A549 (cell line): ENCODE measurements around the gene ARF1. TPM values are rescaled to one million over a fixed set of nuclear protein-coding genes. Genes with fewer than 3 reads are reported as not detected.
A peak's percentile ranks its signal among the peaks of the same experiment; 100 is the strongest.

Experiments
- ATAC-seq, 2 experiments: fragments of 200-7000 bp in 1 of 2; fragments of >200 bp in 1 of 2; cut with Nextera tagmentation in 1 of 2; cut with Tn5 transposase in 1 of 2; 3 replicates each; pipeline versions ENCODE4 v1.8.0 to v1.9.1; 2018 to 2020; ENCODE audit warnings: mild to moderate bottlenecking in 1 of 2, moderate library complexity in 1 of 2
- CTCF ChIA-PET: fragments of 300-600 bp; sonication (Branson Sonifier 250); formaldehyde crosslinking; extraction: SDS; loops from one replicate; lab custom pipeline; 2021; ENCODE audit warnings: antibody characterized with exemption, inconsistent platforms; lab: Yijun Ruan, JAX
- POLR2A ChIA-PET: fragments of 350-600 bp; formaldehyde crosslinking; extraction: SDS; loops from one replicate; lab custom pipeline; 2021; ENCODE audit warnings: antibody characterized with exemption, inconsistent platforms; lab: Yijun Ruan, JAX
- DNase-seq, 2 experiments: peaks; one replicate each; pipeline versions ENCODE4 v3.0.0 to v3.0.0-alpha.2; 2011 to 2016; ENCODE audit warnings: low read depth in 1 of 2, low spot score in 1 of 2
- FAIRE-seq: peaks from 2 replicates; lab custom pipeline; 2011; peaks lifted over from hg19 to GRCh38; lab: Jason Lieb, UNC
- H3K27ac ChIP-seq, 2 experiments: fragments of >200 bp; sonication (Bioruptor Twin); formaldehyde crosslinking; 3 replicates each; pipeline ENCODE4 v1.5.1; 2016 to 2017
- H3K4me1 ChIP-seq: fragments of >200 bp; sonication (Bioruptor Twin); formaldehyde crosslinking; 3 replicates; pipeline ENCODE4 v1.6.1; 2016
- H3K4me2 ChIP-seq: fragments of >200 bp; sonication (Bioruptor Twin); formaldehyde crosslinking; 3 replicates; pipeline ENCODE4 v1.6.1; 2016
- H3K4me3 ChIP-seq: fragments of >200 bp; sonication (Bioruptor Twin); formaldehyde crosslinking; 3 replicates; pipeline ENCODE4 v1.5.1; 2016
- H3K9me3 ChIP-seq: fragments of >200 bp; sonication (Bioruptor Twin); formaldehyde crosslinking; 3 replicates; pipeline ENCODE4 v1.6.1; 2016
- BHLHE40 ChIP-seq: IDR thresholded peaks from 2 replicates; pipeline ENCODE4 v1.6.1; 2012; ENCODE audit warnings: low read depth, low read length, inconsistent platforms
- CBX2 ChIP-seq: fragments of 200-600 bp; sonication (generic); IDR thresholded peaks from 2 replicates; pipeline ENCODE4 v1.6.1; 2016; ENCODE audit warnings: low read depth, mild to moderate bottlenecking, borderline replicate concordance
- CEBPB ChIP-seq, 2 experiments: fragments of >200 bp in 1 of 2; sonication (Bioruptor Twin) in 1 of 2; formaldehyde crosslinking in 1 of 2; IDR thresholded peaks; 2 replicates each; pipeline ENCODE4 v1.6.1; 2012 to 2016
- CHD2 ChIP-seq: fragments of 150-350 bp; IDR thresholded peaks from 2 replicates; pipeline ENCODE4 v1.6.1; 2014; ENCODE audit warnings: low read length; ENCODE audit not compliant: partially characterized antibody
- CHD4 ChIP-seq: fragments of 200-600 bp; sonication (generic); IDR thresholded peaks from 2 replicates; pipeline ENCODE4 v1.6.1; 2016; ENCODE audit warnings: antibody characterized with exemption, mild to moderate bottlenecking, borderline replicate concordance
- ESRRA ChIP-seq: fragments of 150-350 bp; IDR thresholded peaks from 2 replicates; pipeline ENCODE4 v1.6.1; 2014; ENCODE audit warnings: mild to moderate bottlenecking, low read length, borderline replicate concordance
- FOXS1 ChIP-seq: fragments of 250-450 bp; sonication (Bioruptor Pico); IDR thresholded peaks from 2 replicates; pipeline ENCODE4 v1.5.0; 2020; ENCODE audit warnings: mild to moderate bottlenecking, moderate library complexity
- HOXA7 ChIP-seq: fragments of 250-450 bp; sonication (Bioruptor Pico); IDR thresholded peaks from 2 replicates; pipeline ENCODE4 v1.5.0; 2020; ENCODE audit warnings: mild to moderate bottlenecking, moderate library complexity
- JUN ChIP-seq, 2 experiments: fragments of >200 bp; sonication (Bioruptor Twin); formaldehyde crosslinking; IDR thresholded peaks; 2 replicates in 1 of 2; 3 replicates in 1 of 2; pipeline ENCODE4 v1.6.1; 2016 to 2017
- MAFK ChIP-seq: fragments of 450-650 bp; IDR thresholded peaks from 2 replicates; pipeline ENCODE4 v1.6.1; 2014; ENCODE audit not compliant: partially characterized antibody
- NFE2L2 ChIP-seq: fragments of 150-350 bp; conservative IDR thresholded peaks from 2 replicates; pipeline ENCODE4 v1.6.1; 2014; ENCODE audit warnings: low read length
- NPAS2 ChIP-seq: fragments of 250-450 bp; sonication (Bioruptor Pico); IDR thresholded peaks from 2 replicates; pipeline ENCODE4 v1.8.0; 2022; ENCODE audit warnings: mild to moderate bottlenecking, moderate library complexity, borderline replicate concordance
- POLR2A ChIP-seq: IDR thresholded peaks from 2 replicates; pipeline ENCODE4 v1.6.1; 2012; ENCODE audit warnings: mild to moderate bottlenecking, low read length
- RAD21 ChIP-seq, 2 experiments: fragments of >200 bp in 1 of 2; sonication (Bioruptor Twin) in 1 of 2; formaldehyde crosslinking in 1 of 2; IDR thresholded peaks in 1 of 2; conservative IDR thresholded peaks in 1 of 2; 2 replicates in 1 of 2; 3 replicates in 1 of 2; pipeline ENCODE4 v1.6.1; 2012 to 2018; ENCODE audit warnings: inconsistent platforms in 1 of 2
- RNF2 ChIP-seq: fragments of 200-600 bp; sonication (generic); IDR thresholded peaks from 2 replicates; pipeline ENCODE4 v1.6.1; 2016; ENCODE audit warnings: low read depth, mild to moderate bottlenecking, antibody characterized with exemption, moderate library complexity, borderline replicate concordance
- SREBF2 ChIP-seq: fragments of 450-650 bp; IDR thresholded peaks from 2 replicates; pipeline ENCODE4 v1.6.1; 2014; ENCODE audit warnings: mild to moderate bottlenecking, moderate library complexity
- TP53 ChIP-seq: fragments of 250-450 bp; sonication (Bioruptor Pico); IDR thresholded peaks from 2 replicates; pipeline ENCODE4 v1.5.0; 2021; ENCODE audit warnings: mild to moderate bottlenecking, moderate library complexity
- ZFP36 ChIP-seq: fragments of 450-650 bp; IDR thresholded peaks from 2 replicates; pipeline ENCODE4 v1.6.1; 2014; ENCODE audit warnings: borderline replicate concordance; ENCODE audit not compliant: partially characterized antibody
- WGBS: methylation state at CpG from one replicate; pipeline ENCODE4 v1.1.6; 2017; ENCODE audit errors: missing lambda C conversion rate; 5-methylcytosine and 5-hydroxymethylcytosine counted together
- polyA plus RNA-seq, 4 experiments: library from polyadenylated mRNA; depleted of rRNA in 3 of 4; stranded (reverse); fragments of >200 nt; fragmentation: RNase III in 1 of 4; extraction: RNeasy Plus Mini Kit Qiagen cat#74134 plus additional on column Dnase treatment in 1 of 4; gene quantifications; 2 replicates in 3 of 4; 3 replicates in 1 of 4; pipeline ENCODE4 v1.2.3, GENCODE V29; 2011 to 2017
- TF ChIP-seq, protein P1 (sequence below): fragments of >200 bp; sonication (Bioruptor Twin); formaldehyde crosslinking; IDR thresholded peaks from 3 replicates; pipeline ENCODE4 v1.6.1; 2016
- TF ChIP-seq, protein P2 (sequence below): IDR thresholded peaks from 2 replicates; pipeline ENCODE4 v1.6.1; 2012
- TF ChIP-seq, protein P3 (sequence below): fragments of >200 bp; sonication (Bioruptor Twin); formaldehyde crosslinking; IDR thresholded peaks from 2 replicates; pipeline ENCODE4 v1.6.1; 2016

ARF1 gene
- polyA plus RNA-seq, 2 of the 4 experiments (the other 2 are of a cell fraction) = 297 to 376 TPM

DNA sequence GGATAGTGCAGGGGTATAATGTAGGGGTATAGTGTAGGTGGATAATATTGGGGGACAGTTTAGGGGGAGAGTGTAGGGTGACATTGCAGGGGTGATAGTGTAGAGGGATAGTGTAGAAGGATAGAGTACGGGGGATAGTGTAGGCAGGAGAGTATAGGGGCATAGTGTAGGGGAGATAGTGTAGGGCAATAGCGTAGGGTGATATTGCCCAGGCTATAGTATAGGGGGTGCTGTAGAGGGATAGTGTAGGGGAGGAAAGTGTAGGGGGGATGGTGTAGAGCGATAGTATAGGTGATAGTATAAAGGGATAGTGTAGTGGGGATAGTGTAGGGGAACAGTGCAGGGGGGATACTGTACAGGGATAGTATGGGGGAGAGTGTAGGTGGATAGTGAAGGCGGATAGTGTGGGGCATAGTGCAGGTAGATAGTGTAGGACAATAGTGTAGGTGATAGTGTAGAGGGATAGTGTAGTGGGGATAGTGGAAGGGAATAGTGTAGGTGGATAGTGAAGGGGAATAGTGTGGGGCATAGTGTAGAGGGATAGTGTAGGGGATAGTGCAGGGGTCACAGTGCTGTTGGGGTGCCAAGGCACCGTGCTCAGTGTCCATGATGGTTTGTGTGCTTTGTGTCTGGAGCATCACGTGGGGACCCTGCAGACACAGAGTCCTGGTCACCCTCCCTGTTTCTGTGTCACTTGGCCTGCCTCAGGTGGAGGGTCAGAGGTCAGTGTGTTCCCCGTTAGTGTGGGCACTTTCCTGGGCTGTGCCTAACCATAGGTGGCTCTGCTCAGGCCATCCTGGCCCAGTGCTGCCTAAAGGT is 10.5 kb upstream of the ARF1 start:
- DNase-seq = no peak
- Histone ChIP-seq H3K4me2 (no peak overlapping the region), H3K4me1 (no peaks in the 10 kb centered on the region), H3K9me3 (no peaks in the 10 kb centered on the region), H3K27ac (no peak overlapping the region), H3K4me3 (no peak overlapping the region)
- TF ChIP-seq CEBPB (IDR thresholded peaks at IDR 0.05) (no peak), HOXA7 (CRISPR knock-in tag) (no peak), TP53 (CRISPR knock-in tag) (no peak), BHLHE40 (no peak), FOXS1 (CRISPR knock-in tag) (no peak), RNF2 (no peak), ESRRA (no peak), ZFP36 (no peak), SREBF2 (no peak), CHD4 (no peak), CBX2 (no peak), JUN (IDR thresholded peaks at IDR 0.05) (no peak), NFE2L2 (no peak)
- TF ChIP-seq, protein P1, sequence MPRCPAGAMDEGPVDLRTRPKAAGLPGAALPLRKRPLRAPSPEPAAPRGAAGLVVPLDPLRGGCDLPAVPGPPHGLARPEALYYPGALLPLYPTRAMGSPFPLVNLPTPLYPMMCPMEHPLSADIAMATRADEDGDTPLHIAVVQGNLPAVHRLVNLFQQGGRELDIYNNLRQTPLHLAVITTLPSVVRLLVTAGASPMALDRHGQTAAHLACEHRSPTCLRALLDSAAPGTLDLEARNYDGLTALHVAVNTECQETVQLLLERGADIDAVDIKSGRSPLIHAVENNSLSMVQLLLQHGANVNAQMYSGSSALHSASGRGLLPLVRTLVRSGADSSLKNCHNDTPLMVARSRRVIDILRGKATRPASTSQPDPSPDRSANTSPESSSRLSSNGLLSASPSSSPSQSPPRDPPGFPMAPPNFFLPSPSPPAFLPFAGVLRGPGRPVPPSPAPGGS = no peak
- TF ChIP-seq, protein P2, sequence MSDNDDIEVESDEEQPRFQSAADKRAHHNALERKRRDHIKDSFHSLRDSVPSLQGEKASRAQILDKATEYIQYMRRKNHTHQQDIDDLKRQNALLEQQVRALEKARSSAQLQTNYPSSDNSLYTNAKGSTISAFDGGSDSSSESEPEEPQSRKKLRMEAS = no peak
- FAIRE-seq = no peak
- peak; percentile 36 to 46; a peak in 5 of 6 replicates for ATAC-seq
- ChIA-PET POLR2A (no interaction called here), CTCF (no interaction called here)
- 51% methylated on average over 7 of the region's 7 CpGs for WGBS

DNA sequence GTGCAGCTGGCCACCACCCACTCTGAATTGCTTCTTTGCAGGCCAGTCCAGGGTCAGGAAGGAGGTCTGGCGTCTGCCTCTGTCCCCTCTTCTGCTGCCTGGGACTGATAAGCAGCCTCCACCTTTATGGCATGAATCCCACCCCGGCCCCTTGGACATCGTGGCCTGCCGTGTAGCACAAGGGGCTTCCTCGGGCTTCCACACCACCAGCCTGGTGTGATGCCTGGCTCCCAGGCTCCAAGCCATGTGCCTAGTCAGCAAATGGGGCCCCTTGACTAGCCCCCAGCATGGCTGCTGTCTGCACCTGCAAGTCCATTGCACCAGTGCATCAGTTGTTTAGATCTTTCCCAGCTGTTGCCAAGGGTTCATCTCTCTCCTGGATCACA is 9.9 kb upstream of the ARF1 start:
- FAIRE-seq (no peak), ATAC-seq (no peak; a peak in 3 of 6 replicates), DNase-seq (no peak)
- H3K9me3 ChIP-seq = no peaks in the 10 kb centered on the region
- H3K4me1 ChIP-seq = no peaks in the 10 kb centered on the region
- TF ChIP-seq CHD2 (no peak), RAD21 (conservative IDR thresholded peaks at IDR 0.05 in 1 of 2, IDR thresholded peaks at IDR 0.05 in 1 of 2) (no peak), MAFK (peak; percentile 42)
- TF ChIP-seq, protein P3, sequence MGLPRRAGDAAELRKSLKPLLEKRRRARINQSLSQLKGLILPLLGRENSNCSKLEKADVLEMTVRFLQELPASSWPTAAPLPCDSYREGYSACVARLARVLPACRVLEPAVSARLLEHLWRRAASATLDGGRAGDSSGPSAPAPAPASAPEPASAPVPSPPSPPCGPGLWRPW = no peak
- POLR2A ChIA-PET = no interaction called here
- no peak overlapping the region for H3K27ac ChIP-seq
- WGBS = 54% methylated on average over 4 of the region's 5 CpGs
- CTCF ChIA-PET = interaction anchor here (1.4 to 1.5 kb wide), 2 partner anchors 58 to 69 kb away, joined by 3 to 10 read pairs; no protein-coding TSS in a partner anchor
- no peak overlapping the region for H3K4me2 ChIP-seq
- no peak overlapping the region for H3K4me3 ChIP-seq

DNA sequence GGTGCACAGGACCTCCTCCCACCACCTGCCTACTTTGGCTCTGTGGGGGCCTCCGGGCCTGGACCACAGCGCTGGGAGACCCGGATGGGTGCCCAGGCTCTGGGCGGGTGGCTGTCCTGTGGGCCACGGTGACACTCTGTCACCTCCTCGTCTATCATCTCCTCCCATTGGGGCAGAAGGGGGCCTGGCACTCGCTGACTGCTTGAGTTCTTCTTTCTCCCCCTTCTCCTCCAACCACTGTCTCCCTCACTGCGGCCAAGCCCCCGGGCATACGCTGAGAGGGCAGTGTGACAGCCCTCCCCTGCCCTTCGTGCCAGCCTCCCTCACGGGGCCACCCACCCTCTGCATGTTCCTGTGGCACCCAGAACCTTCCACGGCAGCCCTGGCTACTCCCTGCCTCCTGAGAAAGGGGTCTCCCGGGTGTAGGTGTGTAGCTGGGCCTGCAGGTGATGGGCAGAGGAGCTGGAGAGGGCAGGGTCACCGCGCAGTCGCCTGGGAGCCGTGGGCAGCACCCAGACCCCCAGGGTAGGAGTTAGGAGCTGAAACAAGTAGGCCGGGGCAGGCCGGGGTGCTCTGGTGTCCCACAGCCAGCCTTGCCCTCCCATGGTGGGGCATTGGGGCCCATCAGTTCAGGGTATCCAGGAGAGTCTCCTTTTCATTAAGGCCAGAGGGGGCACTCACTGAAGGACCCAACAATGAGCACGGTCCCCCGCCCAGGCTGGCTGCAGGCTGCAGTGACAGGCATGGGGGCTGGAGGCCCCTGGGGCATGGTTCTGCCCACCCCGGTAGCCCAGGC is 9.2 kb upstream of the ARF1 start:
- H3K4me3 ChIP-seq = no peak overlapping the region
- no peak overlapping the region for H3K27ac ChIP-seq
- peak in 1 of 2 experiments; percentile 9; a peak in 3 of 6 replicates for ATAC-seq
- H3K4me1 ChIP-seq = no peaks in the 10 kb centered on the region
- TF ChIP-seq POLR2A = 0 out of 2 replicates have a peak, but pooled peaks have one; percentile 9
- TF ChIP-seq NPAS2 = no peak
- TF ChIP-seq, all 56 proteins: peak for 1
- DNase-seq (no peak), FAIRE-seq (no peak)
- POLR2A ChIA-PET = interaction anchor here (1.1 kb wide), 1 partner anchor 9 kb away, joined by 4 read pairs; the partner anchor contains the start of gene ARF1
- Histone ChIP-seq H3K9me3 (no peaks in the 10 kb centered on the region), H3K4me2 (no peak overlapping the region)
- CTCF ChIA-PET = interaction anchor here (0.8 to 1.7 kb wide), 6 partner anchors 11 to 74 kb away, joined by 3 to 10 read pairs (median 4); no protein-coding TSS in a partner anchor
- WGBS = 76% methylated on average over 19 of the region's 23 CpGs
